PC-3 (cell line): ENCODE results near the gene ELF2. TPM values are rescaled to one million over a fixed set of nuclear protein-coding genes. Genes with fewer than 3 reads are reported as not detected.

Experiments
- ATAC-seq: fragments of 200-7000 bp; cut with Tn5 transposase; 2 replicates; pipeline ENCODE4 v1.9.1; 2020; ENCODE audit warnings: mild to moderate bottlenecking, moderate library complexity
- BruUV-seq: library from RNA; stranded (reverse); fragments of 400-500 nt; replicated peaks from 2 replicates; lab custom pipeline; 2021; lab: Mats Ljungman, UMichigan
- CTCF ChIA-PET: fragments of 300-600 bp; sonication (Branson Sonifier 250); formaldehyde crosslinking; loops from one replicate; lab custom pipeline; 2022; ENCODE audit warnings: antibody characterized with exemption; lab: Charles Lee
- POLR2A ChIA-PET: fragments of 300-600 bp; sonication (Branson Sonifier 250); formaldehyde crosslinking; loops from one replicate; lab custom pipeline; 2022; ENCODE audit warnings: antibody characterized with exemption; ENCODE audit not compliant: unreplicated experiment; lab: Charles Lee
- DNase-seq: peaks from one replicate; pipeline ENCODE4 v3.0.0-alpha.2; 2015
- H2AFZ ChIP-seq: fragments of 300-600 bp; sonication (generic); 2 replicates; pipeline ENCODE4 v1.6.0; 2016; ENCODE audit warnings: antibody characterized with exemption, low read length
- H3F3A ChIP-seq: fragments of 300-600 bp; sonication (generic); one replicate; pipeline ENCODE4 v1.6.0; 2017; ENCODE audit warnings: antibody characterized with exemption, low read length, control low read depth, mild to moderate bottlenecking; ENCODE audit not compliant: unreplicated experiment
- H3K27ac ChIP-seq: fragments of 300-600 bp; sonication (generic); 2 replicates; pipeline ENCODE4 v1.5.1; 2016; ENCODE audit warnings: mild to moderate bottlenecking, low read length
- H3K27me3 ChIP-seq: fragments of 300-600 bp; sonication (generic); 2 replicates; pipeline ENCODE4 v1.6.1; 2016; ENCODE audit warnings: low read length, mixed read lengths
- H3K36me3 ChIP-seq: fragments of 300-600 bp; sonication (generic); 2 replicates; pipeline ENCODE4 v1.6.1; 2016; ENCODE audit warnings: low read depth, mixed run types, low read length, mixed read lengths
- H3K4me1 ChIP-seq: fragments of 300-600 bp; sonication (generic); 2 replicates; pipeline ENCODE4 v1.5.1; 2016; ENCODE audit warnings: low read length; ENCODE audit not compliant: insufficient read depth
- H3K4me2 ChIP-seq: fragments of 300-600 bp; sonication (generic); 2 replicates; pipeline ENCODE4 v1.6.0; 2016; ENCODE audit warnings: low read length
- H3K4me3 ChIP-seq: fragments of 300-600 bp; sonication (generic); 2 replicates; pipeline ENCODE4 v1.5.1; 2016; ENCODE audit warnings: mild to moderate bottlenecking, low read length, mixed read lengths
- H3K79me2 ChIP-seq: fragments of 300-600 bp; sonication (generic); 2 replicates; pipeline ENCODE4 v1.6.1; 2017; ENCODE audit warnings: low read length, mixed read lengths
- H3K9ac ChIP-seq: fragments of 300-600 bp; sonication (generic); 2 replicates; pipeline ENCODE4 v1.6.0; 2016; ENCODE audit warnings: mild to moderate bottlenecking, low read length
- H3K9me2 ChIP-seq: fragments of 300-600 bp; sonication (generic); replicated peaks from 2 replicates; pipeline ENCODE4 v1.6.1; 2016; ENCODE audit warnings: mixed run types, low read length, mixed read lengths
- H3K9me3 ChIP-seq: fragments of 300-600 bp; sonication (generic); 2 replicates; pipeline ENCODE4 v1.6.1; 2016; ENCODE audit warnings: low read length, mixed read lengths
- H4K20me1 ChIP-seq: fragments of 300-600 bp; sonication (generic); 2 replicates; pipeline ENCODE4 v1.6.1; 2016; ENCODE audit warnings: low read length, mixed read lengths
- CTCF ChIP-seq: fragments of 300-600 bp; sonication (generic); conservative IDR thresholded peaks from 2 replicates; pipeline ENCODE4 v1.5.1; 2017; ENCODE audit warnings: antibody characterized with exemption, low read depth, mild to moderate bottlenecking, low read length
- EZH2 ChIP-seq: fragments of 300-600 bp; sonication (generic); IDR thresholded peaks from one replicate; pipeline ENCODE4 v1.6.1; 2017; ENCODE audit warnings: antibody characterized with exemption, mild to moderate bottlenecking, low read length; ENCODE audit not compliant: unreplicated experiment
- EZH2phosphoT487 ChIP-seq: fragments of 300-600 bp; sonication (generic); IDR thresholded peaks from 2 replicates; pipeline ENCODE4 v1.6.1; 2018; ENCODE audit warnings: mild to moderate bottlenecking, antibody characterized with exemption, low read length, borderline replicate concordance
- intact Hi-C: fragments of 100-400 bp; cut with micrococcal nuclease; formaldehyde crosslinking; loops from 2 replicates; pipeline ENCODE4 v1.9.0; 2023
- total RNA-seq: library from RNA; depleted of rRNA; stranded (reverse); fragments of >200 nt; gene quantifications from 2 replicates; pipeline ENCODE4 v1.2.3, GENCODE V29; 2014

ELF2 gene
- total RNA-seq, 1 experiment from 2014 or later, result 18.5 TPM

DNA sequence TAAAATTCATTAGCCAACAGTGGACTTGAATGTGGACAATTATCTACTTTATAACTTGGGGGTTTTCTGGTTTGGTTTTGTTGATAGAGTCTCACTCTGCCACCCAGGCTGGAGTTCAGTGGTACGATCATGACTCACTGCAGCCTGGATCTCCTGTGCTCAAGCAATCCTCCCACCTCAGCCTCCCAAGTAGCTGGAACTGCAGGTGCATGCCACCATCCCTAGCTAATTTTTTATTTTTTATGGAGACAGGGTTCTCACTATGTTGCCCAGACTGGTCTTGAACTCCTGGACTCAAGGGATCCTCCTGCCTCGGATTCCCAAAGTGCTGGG, 12.4 kb upstream of the ELF2 start:
- BruUV-seq, result no TSS peak
- Histone ChIP-seq H3K27ac (no peak overlapping the region), H3K4me1 (no peaks in the 10 kb centered on the region), H3K4me3 (no peak overlapping the region), H3F3A (no peaks in the 10 kb centered on the region), H3K9me3 (no peaks in the 10 kb centered on the region), H2AFZ (no peak overlapping the region), H3K9me2 (no peaks in the 10 kb centered on the region), H3K9ac (no peak overlapping the region), H4K20me1 (no peaks in the 10 kb centered on the region), H3K36me3 (no peaks in the 10 kb centered on the region), H3K4me2 (no peak overlapping the region), H3K27me3 (no peaks in the 10 kb centered on the region), H3K79me2 (no peaks in the 10 kb centered on the region)
- DNase-seq, result no peak
- ChIA-PET POLR2A (no interaction called here), CTCF (interaction anchor here (0.5 kb wide), 1 partner anchor 81 kb away, joined by 7 read pairs; no protein-coding TSS in a partner anchor)
- no peak for ATAC-seq
- intact Hi-C loops, result no loop called here
- TF ChIP-seq EZH2 (no peak), CTCF (no peak), EZH2phosphoT487 (no peak)

DNA sequence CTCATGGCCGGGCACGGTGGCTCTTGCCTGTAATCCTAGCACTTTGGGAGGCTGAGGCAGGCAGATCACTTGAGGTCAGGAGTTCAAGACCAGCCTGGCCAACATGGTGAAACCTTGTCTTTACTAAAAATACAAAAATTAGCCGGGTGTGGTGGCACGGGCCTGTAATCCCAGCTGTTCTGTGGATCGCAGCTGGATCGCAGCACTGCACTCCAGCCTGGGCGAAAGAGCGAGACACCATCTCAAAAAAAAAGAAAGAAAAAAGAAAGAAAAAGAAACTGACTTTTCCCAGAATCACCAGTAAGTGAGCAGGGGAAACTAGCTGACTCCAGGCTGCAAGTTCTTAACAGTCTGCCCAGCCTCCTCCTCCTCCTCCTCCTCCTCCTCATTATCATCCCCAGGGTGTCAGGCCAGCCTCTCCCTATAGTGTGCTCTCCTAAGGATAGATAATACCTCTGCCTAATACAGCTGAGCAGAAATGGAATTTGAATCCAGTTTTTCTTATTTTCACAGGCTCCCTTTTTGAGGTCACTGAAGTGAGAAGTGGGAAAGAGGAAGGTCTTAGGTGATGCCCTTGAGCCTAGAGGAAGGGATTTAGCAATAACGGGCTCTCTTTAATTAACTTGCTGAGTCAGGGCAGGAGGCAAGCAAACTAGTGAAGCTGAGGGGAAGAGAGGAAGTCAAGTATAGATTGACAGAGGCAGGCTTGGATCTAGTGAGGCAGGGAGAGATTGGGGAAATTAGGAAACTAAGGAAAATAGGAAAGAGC, 11.8 kb upstream of the ELF2 start:
- no TSS peak for BruUV-seq
- H3F3A ChIP-seq, result no peaks in the 10 kb centered on the region
- no peak for TF ChIP-seq EZH2phosphoT487
- TF ChIP-seq EZH2, result no peak
- TF ChIP-seq CTCF, result no peak
- H3K4me3 ChIP-seq, result no peak overlapping the region
- POLR2A ChIA-PET, result no interaction called here
- H3K9ac ChIP-seq, result no peak overlapping the region
- H3K9me2 ChIP-seq, result no peaks in the 10 kb centered on the region
- H3K9me3 ChIP-seq, result no peaks in the 10 kb centered on the region
- no peaks in the 10 kb centered on the region; the same call in 1 of the 2 replicates for H3K36me3 ChIP-seq
- no peak overlapping the region for H3K27ac ChIP-seq
- CTCF ChIA-PET, result interaction anchor here (0.5 kb wide), 1 partner anchor 81 kb away, joined by 7 read pairs; no protein-coding TSS in a partner anchor
- H3K79me2 ChIP-seq, result no peaks in the 10 kb centered on the region
- H3K4me2 ChIP-seq, result no peak overlapping the region
- no peaks in the 10 kb centered on the region for H3K4me1 ChIP-seq
- DNase-seq, result no peak
- intact Hi-C loops, result no loop called here
- no peaks in the 10 kb centered on the region for H3K27me3 ChIP-seq
- H2AFZ ChIP-seq, result no peak overlapping the region
- H4K20me1 ChIP-seq, result no peaks in the 10 kb centered on the region
- ATAC-seq, result no peak

DNA sequence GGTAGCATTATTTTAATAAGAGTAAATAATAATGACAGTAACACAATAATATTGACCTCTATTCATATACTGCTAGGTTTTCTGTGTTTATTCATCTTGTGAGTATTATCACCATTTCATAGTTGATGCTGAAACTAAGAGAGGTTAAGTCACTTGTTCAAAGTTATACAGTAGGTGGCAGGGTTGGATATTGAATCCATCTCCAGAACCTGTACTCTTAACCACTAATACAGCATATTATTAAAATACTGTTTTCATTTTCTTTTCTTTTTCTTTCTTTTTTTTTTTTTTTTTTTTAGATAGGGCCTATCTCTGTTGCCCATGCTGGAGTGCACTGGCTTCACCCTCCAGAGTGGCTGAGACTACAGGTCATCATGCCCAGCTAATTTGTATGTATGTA, 7.1 kb upstream of the ELF2 start:
- no peak overlapping the region for H3K9ac ChIP-seq
- no peaks in the 10 kb centered on the region; the same call in 1 of the 2 replicates for H3K36me3 ChIP-seq
- intact Hi-C loops, result loop anchor here (2.0 kb wide), 2 partner anchors 45 to 113 kb away; no protein-coding TSS in a partner anchor
- no TSS peak for BruUV-seq
- ChIA-PET POLR2A (no interaction called here), CTCF (no interaction called here)
- DNase-seq (peak; percentile 31), ATAC-seq (peak; percentile 76)
- no peak overlapping the region for H3K4me3 ChIP-seq
- TF ChIP-seq EZH2phosphoT487 (no peak), EZH2 (no peak), CTCF (peak; percentile 39; the same call in 1 of the 2 replicates)
- H3K9me2 ChIP-seq, result no peaks in the 10 kb centered on the region
- H3K9me3 ChIP-seq, result no peaks in the 10 kb centered on the region
- H3K4me2 ChIP-seq, result no peak overlapping the region
- no peaks in the 10 kb centered on the region for H3F3A ChIP-seq
- no peaks in the 10 kb centered on the region for H4K20me1 ChIP-seq
- no peaks in the 10 kb centered on the region for H3K4me1 ChIP-seq
- H3K79me2 ChIP-seq, result no peaks in the 10 kb centered on the region
- no peak overlapping the region for H2AFZ ChIP-seq
- no peaks in the 10 kb centered on the region for H3K27me3 ChIP-seq
- no peak overlapping the region for H3K27ac ChIP-seq
